Measurements from ENCODE around the gene ZNF827. TPM values are rescaled to one million over a fixed set of nuclear protein-coding genes. Genes with fewer than 3 reads are reported as not detected.

Gene ZNF827
- total RNA-seq, 3 donors from 2014 or later, result 18.6 to 21.1 (median 19.0) TPM

DNA sequence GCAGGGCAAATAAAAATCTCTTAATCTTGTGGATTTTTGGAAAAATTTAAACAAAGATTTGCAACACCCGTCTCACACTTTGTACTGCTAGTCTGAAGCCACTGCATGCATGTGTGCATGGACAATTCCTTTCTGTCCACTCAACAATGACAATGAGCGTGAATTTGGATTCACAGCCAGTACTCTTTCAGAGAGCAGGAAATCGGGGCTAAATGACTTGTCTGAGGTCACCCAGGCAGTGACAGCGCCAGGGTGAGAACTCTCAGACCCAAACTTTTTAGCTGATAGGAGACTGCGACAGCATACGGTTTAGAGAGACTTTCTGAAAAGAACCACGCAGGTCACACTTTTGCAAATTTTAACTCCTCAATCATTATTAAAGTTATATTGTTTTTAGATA is 90.9 kb downstream of the ZNF827 start:
- H3K36me3 ChIP-seq, result no peaks in the 10 kb centered on the region
- H3K27me3 ChIP-seq, result no peaks in the 10 kb centered on the region
- no peak overlapping the region for H3K27ac ChIP-seq
- no peaks in the 10 kb centered on the region for H3K9me3 ChIP-seq
- intact Hi-C loops (cut with DNase I; ENCODE audit: low total_unique reads), result no loop called here
- no peak for TF ChIP-seq POLR2AphosphoS5 (IDR thresholded peaks at IDR 0.05)
- TF ChIP-seq, protein P1, sequence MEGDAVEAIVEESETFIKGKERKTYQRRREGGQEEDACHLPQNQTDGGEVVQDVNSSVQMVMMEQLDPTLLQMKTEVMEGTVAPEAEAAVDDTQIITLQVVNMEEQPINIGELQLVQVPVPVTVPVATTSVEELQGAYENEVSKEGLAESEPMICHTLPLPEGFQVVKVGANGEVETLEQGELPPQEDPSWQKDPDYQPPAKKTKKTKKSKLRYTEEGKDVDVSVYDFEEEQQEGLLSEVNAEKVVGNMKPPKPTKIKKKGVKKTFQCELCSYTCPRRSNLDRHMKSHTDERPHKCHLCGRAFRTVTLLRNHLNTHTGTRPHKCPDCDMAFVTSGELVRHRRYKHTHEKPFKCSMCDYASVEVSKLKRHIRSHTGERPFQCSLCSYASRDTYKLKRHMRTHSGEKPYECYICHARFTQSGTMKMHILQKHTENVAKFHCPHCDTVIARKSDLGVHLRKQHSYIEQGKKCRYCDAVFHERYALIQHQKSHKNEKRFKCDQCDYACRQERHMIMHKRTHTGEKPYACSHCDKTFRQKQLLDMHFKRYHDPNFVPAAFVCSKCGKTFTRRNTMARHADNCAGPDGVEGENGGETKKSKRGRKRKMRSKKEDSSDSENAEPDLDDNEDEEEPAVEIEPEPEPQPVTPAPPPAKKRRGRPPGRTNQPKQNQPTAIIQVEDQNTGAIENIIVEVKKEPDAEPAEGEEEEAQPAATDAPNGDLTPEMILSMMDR (IDR thresholded peaks at IDR 0.05), result no peak
- no peak for TF ChIP-seq POLR2A (IDR thresholded peaks at IDR 0.05)
- no peaks in the 10 kb centered on the region for H3K4me1 ChIP-seq
- H3K4me3 ChIP-seq, result no peak overlapping the region
- no peak for DNase-seq (ENCODE audit: low spot score in 2 of 2)

DNA sequence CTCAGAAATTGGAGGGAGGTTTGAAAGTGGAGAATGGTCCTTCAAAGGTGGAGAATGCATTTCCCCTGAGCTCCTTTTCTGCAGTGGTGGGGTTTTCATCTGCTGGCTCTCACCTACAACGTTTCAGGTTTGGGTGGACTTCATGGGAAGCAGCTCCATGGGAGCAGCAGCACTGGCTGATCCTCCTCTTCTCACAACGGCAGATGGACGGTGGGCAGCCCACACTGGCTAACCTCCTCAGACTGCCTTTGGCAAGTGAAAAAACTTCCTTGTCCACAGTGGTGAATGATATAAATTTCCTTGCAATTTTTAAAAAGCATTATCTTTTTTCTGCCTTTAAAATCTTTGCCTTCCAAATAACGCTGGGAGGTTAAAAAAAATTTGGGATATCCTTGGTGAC is 93.5 kb downstream of the ZNF827 start:
- Histone ChIP-seq H3K9me3 (no peaks in the 10 kb centered on the region), H3K4me3 (no peak overlapping the region), H3K27me3 (no peaks in the 10 kb centered on the region), H3K27ac (no peak overlapping the region), H3K36me3 (no peaks in the 10 kb centered on the region), H3K4me1 (no peaks in the 10 kb centered on the region)
- intact Hi-C loops (cut with DNase I; ENCODE audit: low total_unique reads), result no loop called here
- TF ChIP-seq POLR2AphosphoS5 (IDR thresholded peaks at IDR 0.05) (no peak), POLR2A (IDR thresholded peaks at IDR 0.05) (no peak)
- TF ChIP-seq, protein P1 (IDR thresholded peaks at IDR 0.05), result no peak
- DNase-seq (ENCODE audit: low spot score in 2 of 2), result no peak

DNA sequence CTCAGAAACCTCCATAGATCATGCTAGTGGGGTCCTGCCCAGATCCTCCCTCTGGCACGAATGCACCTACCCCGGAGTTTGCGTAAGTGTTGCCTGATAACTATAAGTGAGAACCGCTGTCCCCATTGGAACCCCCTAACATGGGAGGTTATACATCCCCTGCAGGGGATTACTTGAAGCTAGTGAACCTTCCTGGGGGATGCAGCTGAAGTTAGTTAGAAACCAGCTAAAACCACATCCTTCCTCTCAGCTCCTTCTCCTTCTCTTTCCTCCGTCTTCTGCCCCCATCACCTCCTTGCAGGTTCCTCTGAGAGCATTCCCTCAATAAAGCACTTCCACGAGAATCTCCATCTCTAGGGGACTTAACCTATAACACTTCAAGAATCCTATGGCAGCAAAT is 95.0 kb downstream of the ZNF827 start:
- no peak for TF ChIP-seq POLR2A (IDR thresholded peaks at IDR 0.05)
- TF ChIP-seq, protein P1 (IDR thresholded peaks at IDR 0.05), result no peak
- TF ChIP-seq POLR2AphosphoS5 (IDR thresholded peaks at IDR 0.05), result no peak
- H3K27me3 ChIP-seq, result no peaks in the 10 kb centered on the region
- no peaks in the 10 kb centered on the region for H3K36me3 ChIP-seq
- no peaks in the 10 kb centered on the region for H3K4me1 ChIP-seq
- intact Hi-C loops (cut with DNase I; ENCODE audit: low total_unique reads), result no loop called here
- no peak overlapping the region for H3K4me3 ChIP-seq
- no peak overlapping the region for H3K27ac ChIP-seq
- DNase-seq (ENCODE audit: low spot score in 2 of 2), result no peak
- no peaks in the 10 kb centered on the region for H3K9me3 ChIP-seq

DNA sequence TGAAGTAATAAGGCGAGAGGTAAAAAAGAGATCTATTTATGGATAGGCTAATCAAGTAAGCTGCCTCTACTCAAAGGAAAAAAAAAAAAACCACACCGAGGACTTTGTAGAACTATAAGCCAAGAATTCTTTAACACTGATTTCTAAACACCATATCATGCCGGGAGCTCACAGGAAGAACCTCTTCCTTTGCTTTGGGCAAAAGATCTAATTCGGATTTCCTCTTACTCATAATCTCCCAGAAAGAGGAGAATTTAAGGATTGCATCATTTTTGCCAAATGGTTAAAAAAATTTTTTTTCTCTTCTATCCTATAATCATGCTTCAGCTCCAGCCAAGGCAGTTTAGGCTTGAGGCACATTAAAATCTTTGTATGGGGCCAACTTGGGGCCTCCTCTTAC is 95.5 kb downstream of the ZNF827 start:
- no peak for DNase-seq (ENCODE audit: low spot score in 2 of 2)
- Histone ChIP-seq H3K27ac (no peak overlapping the region), H3K9me3 (no peaks in the 10 kb centered on the region), H3K36me3 (no peaks in the 10 kb centered on the region), H3K27me3 (no peaks in the 10 kb centered on the region), H3K4me3 (no peak overlapping the region), H3K4me1 (no peaks in the 10 kb centered on the region)
- TF ChIP-seq, protein P1 (IDR thresholded peaks at IDR 0.05), result no peak
- TF ChIP-seq POLR2A (IDR thresholded peaks at IDR 0.05), result no peak
- no peak for TF ChIP-seq POLR2AphosphoS5 (IDR thresholded peaks at IDR 0.05)
- intact Hi-C loops (cut with DNase I; ENCODE audit: low total_unique reads), result no loop called here

DNA sequence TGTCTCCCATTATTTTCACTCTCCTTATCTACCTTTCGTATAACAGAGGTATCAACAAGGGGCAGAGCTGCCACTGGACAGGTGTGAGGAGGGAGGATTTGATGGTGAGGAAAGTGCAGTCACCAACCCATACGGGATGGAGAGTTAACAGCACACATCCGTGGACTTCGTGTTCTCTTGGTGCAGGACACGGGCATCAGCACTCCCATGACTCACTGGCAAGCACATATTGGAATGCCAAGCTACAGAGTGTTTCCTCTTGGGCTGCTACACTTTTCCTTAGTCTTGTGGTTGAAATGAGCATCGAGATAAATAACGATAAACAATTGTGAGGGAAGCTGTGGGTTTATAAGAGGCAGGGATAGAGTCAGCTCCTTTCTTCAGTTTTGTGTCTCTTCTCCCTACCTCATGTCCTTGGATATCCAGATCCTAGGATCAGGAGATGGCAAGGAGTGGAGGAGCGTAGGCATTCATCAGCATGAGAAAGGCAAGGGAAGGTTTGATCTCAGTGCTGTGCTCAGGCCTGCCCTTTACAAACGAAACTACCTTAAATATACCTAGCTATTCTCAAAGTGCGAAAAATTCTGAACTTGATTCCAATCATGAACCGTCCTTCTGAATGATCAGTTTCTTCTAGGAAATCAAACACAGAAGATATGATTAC is 96.3 kb downstream of the ZNF827 start:
- Histone ChIP-seq H3K27me3 (no peaks in the 10 kb centered on the region), H3K4me3 (no peak overlapping the region), H3K36me3 (no peaks in the 10 kb centered on the region), H3K4me1 (no peaks in the 10 kb centered on the region), H3K9me3 (no peaks in the 10 kb centered on the region), H3K27ac (no peak overlapping the region)
- intact Hi-C loops (cut with DNase I; ENCODE audit: low total_unique reads), result no loop called here
- no peak for DNase-seq (ENCODE audit: low spot score in 2 of 2)
- TF ChIP-seq, protein P1 (IDR thresholded peaks at IDR 0.05), result no peak
- no peak for TF ChIP-seq POLR2A (IDR thresholded peaks at IDR 0.05)
- no peak for TF ChIP-seq POLR2AphosphoS5 (IDR thresholded peaks at IDR 0.05)
